ENCODE measurements around the gene SLC25A25.

- TF ChIP-seq POLR2A (IDR thresholded peaks at IDR 0.05) (no peak), CTCF (IDR thresholded peaks at IDR 0.05) (no peak), POLR2AphosphoS5 (IDR thresholded peaks at IDR 0.05) (no peak)
Measured at GRCh38 chr9:128062846-128063831, 4.9 kb upstream of the SLC25A25 start.
